GM23248 (cell line): Measurements from ENCODE around the gene FGGY. TPM values are rescaled to one million over a fixed set of nuclear protein-coding genes. Genes with fewer than 3 reads are reported as not detected.

Experiments used
- DNase-seq: peaks from one replicate; pipeline ENCODE4 v3.0.0-alpha.2; 2015
- H2AFZ ChIP-seq: fragments of 200-600 bp; sonication (generic); 2 replicates; pipeline ENCODE4 v1.6.1; 2016; ENCODE audit warnings: antibody characterized with exemption
- H3F3A ChIP-seq: fragments of 200-600 bp; sonication (generic); 2 replicates; pipeline ENCODE4 v1.6.1; 2016; ENCODE audit warnings: mild to moderate bottlenecking, antibody characterized with exemption, mixed run types; ENCODE audit not compliant: insufficient read depth
- H3K27ac ChIP-seq: fragments of 200-600 bp; sonication (generic); 2 replicates; pipeline ENCODE4 v1.5.1; 2016; ENCODE audit warnings: mild to moderate bottlenecking
- H3K27me3 ChIP-seq: fragments of 200-600 bp; sonication (generic); replicated peaks from 2 replicates; pipeline ENCODE4 v1.6.1; 2016; ENCODE audit warnings: mild to moderate bottlenecking; ENCODE audit not compliant: insufficient read depth
- H3K36me3 ChIP-seq: fragments of 200-600 bp; sonication (generic); 2 replicates; pipeline ENCODE4 v1.6.1; 2016; ENCODE audit warnings: low read depth, mild to moderate bottlenecking
- H3K4me1 ChIP-seq: fragments of 200-600 bp; sonication (generic); 2 replicates; pipeline ENCODE4 v1.6.1; 2016; ENCODE audit warnings: mild to moderate bottlenecking; ENCODE audit not compliant: insufficient read depth
- H3K4me2 ChIP-seq: fragments of 200-600 bp; sonication (generic); one replicate; pipeline ENCODE4 v1.6.1; 2016; ENCODE audit warnings: mild to moderate bottlenecking; ENCODE audit not compliant: unreplicated experiment
- H3K4me3 ChIP-seq: fragments of 200-600 bp; sonication (generic); 2 replicates; pipeline ENCODE4 v1.5.1; 2016; ENCODE audit warnings: mild to moderate bottlenecking
- H3K79me2 ChIP-seq: fragments of 200-600 bp; sonication (generic); 2 replicates; pipeline ENCODE4 v1.6.1; 2016; ENCODE audit warnings: mild to moderate bottlenecking; ENCODE audit not compliant: insufficient read depth
- H3K9ac ChIP-seq: fragments of 200-600 bp; sonication (generic); 2 replicates; pipeline ENCODE4 v1.6.1; 2016; ENCODE audit warnings: mild to moderate bottlenecking
- H3K9me2 ChIP-seq: fragments of 200-600 bp; sonication (generic); 2 replicates; pipeline ENCODE4 v1.6.1; 2016; ENCODE audit warnings: mixed run types, mild to moderate bottlenecking, moderate library complexity; ENCODE audit not compliant: insufficient read depth
- H3K9me3 ChIP-seq: fragments of 200-600 bp; sonication (generic); one replicate; pipeline ENCODE4 v1.6.1; 2017; ENCODE audit warnings: low read depth
- H4K20me1 ChIP-seq: fragments of 200-600 bp; sonication (generic); 2 replicates; pipeline ENCODE4 v1.6.0; 2016; ENCODE audit not compliant: insufficient read depth
- EZH2 ChIP-seq: fragments of 200-600 bp; sonication (generic); IDR thresholded peaks from 2 replicates; pipeline ENCODE4 v1.6.1; 2018; ENCODE audit warnings: antibody characterized with exemption, mild to moderate bottlenecking; ENCODE audit not compliant: insufficient read depth, poor library complexity, severe bottlenecking
- EZH2phosphoT487 ChIP-seq: fragments of 200-600 bp; sonication (generic); IDR thresholded peaks from 2 replicates; pipeline ENCODE4 v1.6.1; 2018; ENCODE audit warnings: antibody characterized with exemption, moderate library complexity, mild to moderate bottlenecking, low read depth; ENCODE audit not compliant: insufficient read depth
- WGBS, 2 experiments: methylation state at CpG; one replicate each; pipeline ENCODE4 v1.1.6; 2015 to 2017; ENCODE audit warnings: low lambda C conversion rate in 2 of 2, low coverage in 1 of 2; ENCODE audit errors: missing lambda C conversion rate in 2 of 2; 5-methylcytosine and 5-hydroxymethylcytosine counted together
- in situ Hi-C: fragments of 300-500 bp; cut with MboI; formaldehyde crosslinking; loops from 2 replicates; pipeline ENCODE4 v1.15.0; 2020
- polyA plus RNA-seq: library from polyadenylated mRNA; unstranded; fragments of >200 nt; fragmentation: Nextera tagmentation; extraction: Ambion mirVana; gene quantifications from 2 replicates; pipeline ENCODE4 v1.2.1, GENCODE V29; 2016
- total RNA-seq: library from RNA; depleted of rRNA; stranded (reverse); fragments of >200 nt; shearing (Covaris generic); gene quantifications from 2 replicates; pipeline ENCODE4 v1.2.3, GENCODE V29; 2014

The FGGY gene
- total and polyA plus RNA-seq, 2 experiments from 2014 or later, result 12.8 to 16.9 TPM

DNA sequence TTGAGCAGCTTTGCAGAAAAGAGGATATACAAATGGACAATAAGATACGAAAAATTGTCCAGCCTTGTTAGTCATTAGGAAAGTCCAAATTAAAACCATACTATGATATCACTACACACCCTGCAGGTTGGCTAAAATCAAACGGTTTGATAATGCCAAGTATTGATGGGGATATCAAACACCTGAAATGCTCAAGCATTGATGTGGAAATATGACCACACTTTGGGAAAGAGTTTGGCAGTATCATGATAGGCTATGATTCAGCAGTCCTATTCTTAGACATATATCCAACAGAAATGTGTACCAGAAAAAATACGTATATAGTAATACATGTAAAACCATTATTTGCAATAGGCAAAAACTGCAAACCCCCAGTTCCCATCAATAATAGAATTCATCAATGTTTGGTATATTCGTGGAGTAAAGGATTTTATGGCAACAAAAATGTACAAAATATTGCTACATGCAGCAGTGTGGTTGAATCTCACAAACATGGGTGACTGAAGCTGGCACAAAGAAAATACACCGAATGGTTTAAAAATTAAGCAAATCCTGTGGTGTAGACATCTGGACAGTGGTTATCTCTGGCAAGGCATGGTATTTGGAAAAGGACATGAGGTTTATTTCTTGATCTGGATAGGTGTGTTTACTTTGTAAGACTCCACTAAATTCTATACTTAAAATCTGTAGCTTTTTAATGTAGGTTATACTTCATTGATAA is 243.2 kb downstream of the FGGY start:
- Histone ChIP-seq H3K27me3 (no peaks in the 10 kb centered on the region), H3K9me2 (no peaks in the 10 kb centered on the region), H3K4me3 (no peak overlapping the region), H2AFZ (no peak overlapping the region), H3K79me2 (no peaks in the 10 kb centered on the region), H3F3A (no peaks in the 10 kb centered on the region), H4K20me1 (no peaks in the 10 kb centered on the region), H3K4me2 (no peak overlapping the region), H3K9me3 (no peaks in the 10 kb centered on the region), H3K9ac (no peak overlapping the region), H3K36me3 (no peaks in the 10 kb centered on the region), H3K4me1 (no peaks in the 10 kb centered on the region), H3K27ac (no peak overlapping the region)
- in situ Hi-C loops, result no loop called here
- DNase-seq, result no peak
- TF ChIP-seq EZH2phosphoT487 (no peak), EZH2 (no peak)
- whole genome bisulfite sequencing, 2 experiments, result 93 to 97% methylated on average over 5 of the region's 5 CpGs

GRCh38 chr1:59541161-59541560 is 244.3 kb downstream of the FGGY start:
- no peak for DNase-seq
- no peaks in the 10 kb centered on the region for H3K9me3 ChIP-seq
- no peaks in the 10 kb centered on the region for H3K4me1 ChIP-seq
- H3K9ac ChIP-seq, result no peak overlapping the region
- H3F3A ChIP-seq, result no peaks in the 10 kb centered on the region
- in situ Hi-C loops, result no loop called here
- no peak overlapping the region for H2AFZ ChIP-seq
- 86 to 88% methylated on average over 2 of the region's 2 CpGs for WGBS, 2 experiments
- TF ChIP-seq EZH2phosphoT487, result no peak
- TF ChIP-seq EZH2, result no peak
- no peaks in the 10 kb centered on the region for H3K36me3 ChIP-seq
- H3K4me3 ChIP-seq, result no peak overlapping the region
- no peak overlapping the region for H3K27ac ChIP-seq
- no peaks in the 10 kb centered on the region for H3K9me2 ChIP-seq
- no peak overlapping the region for H3K4me2 ChIP-seq
- H4K20me1 ChIP-seq, result no peaks in the 10 kb centered on the region
- no peaks in the 10 kb centered on the region for H3K79me2 ChIP-seq
- H3K27me3 ChIP-seq, result no peaks in the 10 kb centered on the region

- no peaks in the 10 kb centered on the region for H3K36me3 ChIP-seq
- H3K4me2 ChIP-seq, result no peak overlapping the region
- in situ Hi-C loops, result no loop called here
- H4K20me1 ChIP-seq, result no peaks in the 10 kb centered on the region
- H3K4me1 ChIP-seq, result no peaks in the 10 kb centered on the region
- H3K9me2 ChIP-seq, result no peaks in the 10 kb centered on the region
- H3F3A ChIP-seq, result no peaks in the 10 kb centered on the region
- H3K9ac ChIP-seq, result no peak overlapping the region
- H3K9me3 ChIP-seq, result no peaks in the 10 kb centered on the region
- H3K79me2 ChIP-seq, result no peaks in the 10 kb centered on the region
- no peak for DNase-seq
- no peak overlapping the region for H3K27ac ChIP-seq
- WGBS, 2 experiments, result 89 to 90% methylated on average over 3 of the region's 3 CpGs
- no peak overlapping the region for H3K4me3 ChIP-seq
- TF ChIP-seq EZH2, result no peak
- no peak for TF ChIP-seq EZH2phosphoT487
- H3K27me3 ChIP-seq, result no peaks in the 10 kb centered on the region
- no peak overlapping the region for H2AFZ ChIP-seq
These were observed 245.0 kb downstream of the FGGY start for GRCh38 chr1:59541891-59542290.

- in situ Hi-C loops, result no loop called here
- no peak for DNase-seq
- 84 to 85% methylated on average over 5 of the region's 5 CpGs for WGBS, 2 experiments
These were observed 246.3 kb downstream of the FGGY start for GRCh38 chr1:59543211-59543668.

More at GRCh38 chr1:59543211-59543668, 246.3 kb downstream of the FGGY start:
- Histone ChIP-seq H3K36me3 (no peaks in the 10 kb centered on the region), H3F3A (no peaks in the 10 kb centered on the region), H4K20me1 (no peaks in the 10 kb centered on the region), H3K9ac (no peak overlapping the region), H3K4me2 (no peak overlapping the region), H3K9me2 (no peaks in the 10 kb centered on the region), H3K4me1 (no peaks in the 10 kb centered on the region), H2AFZ (no peak overlapping the region), H3K9me3 (no peaks in the 10 kb centered on the region), H3K79me2 (no peaks in the 10 kb centered on the region), H3K4me3 (no peak overlapping the region), H3K27me3 (no peaks in the 10 kb centered on the region), H3K27ac (no peak overlapping the region)
- no peak for TF ChIP-seq EZH2phosphoT487
- TF ChIP-seq EZH2, result no peak
